ENCODE measurements around the gene NOD1.

Gene NOD1

GRCh38 chr7:30471205-30471604, 7.4 kb downstream of the NOD1 start:
- H2AFZ ChIP-seq (ENCODE audit: low read depth, low read length) = no peak overlapping the region

GRCh38 chr7:30470771-30471170, 7.8 kb downstream of the NOD1 start:
- Histone ChIP-seq H2AFZ (ENCODE audit: low read depth, low read length) (no peak overlapping the region), H3K9me3 (ENCODE audit: low read length) (no peaks in the 10 kb centered on the region), H3K36me3 (ENCODE audit: insufficient read depth, low read length) (no peaks in the 10 kb centered on the region), H3K4me1 (ENCODE audit: insufficient read depth, low read length) (peaks cover 19% of the 10 kb centered on the region), H3K4me3 (ENCODE audit: low read length) (no peak overlapping the region), H3K27me3 (ENCODE audit: insufficient read depth, low read length) (no peaks in the 10 kb centered on the region)

More at GRCh38 chr7:30471205-30471604, 7.4 kb downstream of the NOD1 start:
- Histone ChIP-seq H3K27me3 (ENCODE audit: insufficient read depth, low read length) (no peaks in the 10 kb centered on the region), H3K36me3 (ENCODE audit: insufficient read depth, low read length) (no peaks in the 10 kb centered on the region), H3K4me1 (ENCODE audit: insufficient read depth, low read length) (peaks cover 19% of the 10 kb centered on the region), H3K4me3 (ENCODE audit: low read length) (no peak overlapping the region), H3K9me3 (ENCODE audit: low read length) (no peaks in the 10 kb centered on the region)

- Histone ChIP-seq H3K36me3 (ENCODE audit: insufficient read depth, low read length) (no peaks in the 10 kb centered on the region), H3K9me3 (ENCODE audit: low read length) (no peaks in the 10 kb centered on the region), H3K4me3 (ENCODE audit: low read length) (no peak overlapping the region), H3K27me3 (ENCODE audit: insufficient read depth, low read length) (no peaks in the 10 kb centered on the region), H3K4me1 (ENCODE audit: insufficient read depth, low read length) (peaks cover 19% of the 10 kb centered on the region), H2AFZ (ENCODE audit: low read depth, low read length) (no peak overlapping the region)
These were observed 8.3 kb downstream of the NOD1 start for GRCh38 chr7:30470163-30470770.

GRCh38 chr7:30469303-30469702, 9.3 kb downstream of the NOD1 start:
- peaks cover 19% of the 10 kb centered on the region for H3K4me1 ChIP-seq (ENCODE audit: insufficient read depth, low read length)
- H2AFZ ChIP-seq (ENCODE audit: low read depth, low read length) = no peak overlapping the region
- no peak overlapping the region for H3K4me3 ChIP-seq (ENCODE audit: low read length)
- no peaks in the 10 kb centered on the region for H3K9me3 ChIP-seq (ENCODE audit: low read length)
- no peaks in the 10 kb centered on the region for H3K27me3 ChIP-seq (ENCODE audit: insufficient read depth, low read length)
- no peaks in the 10 kb centered on the region for H3K36me3 ChIP-seq (ENCODE audit: insufficient read depth, low read length)

GRCh38 chr7:30468791-30469190, 9.8 kb downstream of the NOD1 start:
- H3K4me3 ChIP-seq (ENCODE audit: low read length) = no peak overlapping the region
- no peak overlapping the region for H2AFZ ChIP-seq (ENCODE audit: low read depth, low read length)
- no peaks in the 10 kb centered on the region for H3K27me3 ChIP-seq (ENCODE audit: insufficient read depth, low read length)
- peaks cover 19% of the 10 kb centered on the region for H3K4me1 ChIP-seq (ENCODE audit: insufficient read depth, low read length)
- H3K9me3 ChIP-seq (ENCODE audit: low read length) = no peaks in the 10 kb centered on the region
- no peaks in the 10 kb centered on the region for H3K36me3 ChIP-seq (ENCODE audit: insufficient read depth, low read length)

GRCh38 chr7:30468041-30468440, 10.5 kb downstream of the NOD1 start:
- Histone ChIP-seq H3K9me3 (ENCODE audit: low read length) (no peaks in the 10 kb centered on the region), H3K36me3 (ENCODE audit: insufficient read depth, low read length) (no peaks in the 10 kb centered on the region), H3K4me1 (ENCODE audit: insufficient read depth, low read length) (peaks cover 19% of the 10 kb centered on the region), H2AFZ (ENCODE audit: low read depth, low read length) (no peak overlapping the region), H3K4me3 (ENCODE audit: low read length) (no peak overlapping the region), H3K27me3 (ENCODE audit: insufficient read depth, low read length) (no peaks in the 10 kb centered on the region)

GRCh38 chr7:30467271-30467670, 11.3 kb downstream of the NOD1 start:
- H2AFZ ChIP-seq (ENCODE audit: low read depth, low read length) = no peak overlapping the region
- no peaks in the 10 kb centered on the region for H3K9me3 ChIP-seq (ENCODE audit: low read length)
- no peaks in the 10 kb centered on the region for H3K27me3 ChIP-seq (ENCODE audit: insufficient read depth, low read length)
- H3K4me3 ChIP-seq (ENCODE audit: low read length) = no peak overlapping the region
- H3K4me1 ChIP-seq (ENCODE audit: insufficient read depth, low read length) = peaks cover 19% of the 10 kb centered on the region
- no peaks in the 10 kb centered on the region for H3K36me3 ChIP-seq (ENCODE audit: insufficient read depth, low read length)

- Histone ChIP-seq H3K4me3 (ENCODE audit: low read length) (no peak overlapping the region), H3K36me3 (ENCODE audit: insufficient read depth, low read length) (no peaks in the 10 kb centered on the region), H3K4me1 (ENCODE audit: insufficient read depth, low read length) (peaks cover 13% of the 10 kb centered on the region), H2AFZ (ENCODE audit: low read depth, low read length) (no peak overlapping the region), H3K9me3 (ENCODE audit: low read length) (no peaks in the 10 kb centered on the region), H3K27me3 (ENCODE audit: insufficient read depth, low read length) (no peaks in the 10 kb centered on the region)
These were observed 12.3 kb downstream of the NOD1 start for GRCh38 chr7:30466266-30466665.

GRCh38 chr7:30465811-30466180, 12.8 kb downstream of the NOD1 start:
- no peaks in the 10 kb centered on the region for H3K36me3 ChIP-seq (ENCODE audit: insufficient read depth, low read length)
- peaks cover 8% of the 10 kb centered on the region for H3K4me1 ChIP-seq (ENCODE audit: insufficient read depth, low read length)
- no peaks in the 10 kb centered on the region for H3K27me3 ChIP-seq (ENCODE audit: insufficient read depth, low read length)
- H3K4me3 ChIP-seq (ENCODE audit: low read length) = no peak overlapping the region
- H3K9me3 ChIP-seq (ENCODE audit: low read length) = no peaks in the 10 kb centered on the region
- H2AFZ ChIP-seq (ENCODE audit: low read depth, low read length) = no peak overlapping the region

GRCh38 chr7:30465046-30465810, 13.4 kb downstream of the NOD1 start:
- Histone ChIP-seq H3K9me3 (ENCODE audit: low read length) (no peaks in the 10 kb centered on the region), H2AFZ (ENCODE audit: low read depth, low read length) (no peak overlapping the region), H3K4me3 (ENCODE audit: low read length) (no peak overlapping the region), H3K4me1 (ENCODE audit: insufficient read depth, low read length) (peaks cover 8% of the 10 kb centered on the region), H3K27me3 (ENCODE audit: insufficient read depth, low read length) (no peaks in the 10 kb centered on the region), H3K36me3 (ENCODE audit: insufficient read depth, low read length) (no peaks in the 10 kb centered on the region)

- Histone ChIP-seq H3K9me3 (ENCODE audit: low read length) (no peaks in the 10 kb centered on the region), H2AFZ (ENCODE audit: low read depth, low read length) (no peak overlapping the region), H3K27me3 (ENCODE audit: insufficient read depth, low read length) (no peaks in the 10 kb centered on the region), H3K36me3 (ENCODE audit: insufficient read depth, low read length) (no peaks in the 10 kb centered on the region), H3K4me3 (ENCODE audit: low read length) (no peak overlapping the region), H3K4me1 (ENCODE audit: insufficient read depth, low read length) (peaks cover 13% of the 10 kb centered on the region)
These were observed 14.3 kb downstream of the NOD1 start for GRCh38 chr7:30464231-30464671.

GRCh38 chr7:30463405-30464145, 15.0 kb downstream of the NOD1 start:
- no peak overlapping the region for H3K4me3 ChIP-seq (ENCODE audit: low read length)
- no peaks in the 10 kb centered on the region for H3K9me3 ChIP-seq (ENCODE audit: low read length)
- H2AFZ ChIP-seq (ENCODE audit: low read depth, low read length) = no peak overlapping the region
- peaks cover 9% of the 10 kb centered on the region for H3K4me1 ChIP-seq (ENCODE audit: insufficient read depth, low read length)
- no peaks in the 10 kb centered on the region for H3K36me3 ChIP-seq (ENCODE audit: insufficient read depth, low read length)
- H3K27me3 ChIP-seq (ENCODE audit: insufficient read depth, low read length) = no peaks in the 10 kb centered on the region

- H3K4me1 ChIP-seq (ENCODE audit: insufficient read depth, low read length) = peaks cover 7% of the 10 kb centered on the region
- H3K4me3 ChIP-seq (ENCODE audit: low read length) = no peak overlapping the region
- H3K36me3 ChIP-seq (ENCODE audit: insufficient read depth, low read length) = no peaks in the 10 kb centered on the region
These were observed 16.4 kb downstream of the NOD1 start for GRCh38 chr7:30462179-30462578.

More at GRCh38 chr7:30462179-30462578, 16.4 kb downstream of the NOD1 start:
- no peaks in the 10 kb centered on the region for H3K9me3 ChIP-seq (ENCODE audit: low read length)
- no peak overlapping the region for H2AFZ ChIP-seq (ENCODE audit: low read depth, low read length)
- no peaks in the 10 kb centered on the region for H3K27me3 ChIP-seq (ENCODE audit: insufficient read depth, low read length)

All from neuron (in vitro differentiated cells).